Bronchial epithelial cell (primary cell): ENCODE measurements around the gene PGC. TPM values are rescaled to one million over a fixed set of nuclear protein-coding genes. Genes with fewer than 3 reads are reported as not detected.

Source experiments
- DNase-seq: peaks from one replicate; pipeline ENCODE4 v3.0.0-alpha.2; 2010; ENCODE audit warnings: low read depth
- FAIRE-seq: peaks from 2 replicates; lab custom pipeline; 2011; peaks lifted over from hg19 to GRCh38; lab: Jason Lieb, UNC
- H3K27me3 ChIP-seq: 2 replicates; pipeline ENCODE4 v1.5.1; 2011; ENCODE audit warnings: low read length; ENCODE audit not compliant: control insufficient read depth, insufficient read depth
- H3K36me3 ChIP-seq: 2 replicates; pipeline ENCODE4 v1.5.1; 2011; ENCODE audit warnings: low read length; ENCODE audit not compliant: control insufficient read depth, insufficient read depth
- H3K4me3 ChIP-seq: 2 replicates; pipeline ENCODE4 v1.5.1; 2011; ENCODE audit warnings: mild to moderate bottlenecking, low read depth, low read length, control low read depth
- total RNA-seq: library from RNA; depleted of rRNA; stranded (reverse); fragments of >200 nt; gene quantifications from 2 replicates; pipeline ENCODE4 v1.2.1, GENCODE V29; 2014
- TF ChIP-seq, protein P1 (sequence below): IDR thresholded peaks from 2 replicates; pipeline ENCODE4 v1.5.1; 2011; ENCODE audit warnings: mild to moderate bottlenecking, moderate library complexity, low read length, control low read depth, inconsistent platforms; ENCODE audit not compliant: insufficient read depth, severe bottlenecking

The PGC gene
- total RNA-seq, 1 donor from 2014 or later = not detected

DNA sequence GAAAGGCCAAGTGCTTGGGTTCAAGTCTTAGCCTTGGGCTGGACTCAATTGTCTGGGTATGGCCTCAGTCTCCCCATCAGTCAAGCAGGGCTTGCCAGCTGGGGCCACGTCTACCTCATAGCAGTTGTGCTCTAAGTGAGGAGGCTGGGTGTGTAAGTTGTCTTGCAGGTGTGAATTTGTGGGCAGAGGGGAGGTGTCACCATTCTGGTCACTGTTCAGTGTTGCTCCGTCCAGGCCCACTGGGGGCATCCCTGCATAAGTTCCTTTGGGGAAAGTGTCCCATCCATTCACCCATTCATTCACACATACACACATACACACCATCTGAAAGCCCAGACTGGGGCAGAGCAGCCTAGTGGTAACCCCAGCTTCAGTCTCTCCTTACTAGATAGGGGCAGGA lies 48.1 kb downstream of the PGC start:
- Histone ChIP-seq H3K27me3 (no peaks in the 10 kb centered on the region), H3K4me3 (no peak overlapping the region), H3K36me3 (peaks cover 10% of the 10 kb centered on the region)
- FAIRE-seq = peak; percentile 18
- DNase-seq = no peak
- TF ChIP-seq, protein P1, sequence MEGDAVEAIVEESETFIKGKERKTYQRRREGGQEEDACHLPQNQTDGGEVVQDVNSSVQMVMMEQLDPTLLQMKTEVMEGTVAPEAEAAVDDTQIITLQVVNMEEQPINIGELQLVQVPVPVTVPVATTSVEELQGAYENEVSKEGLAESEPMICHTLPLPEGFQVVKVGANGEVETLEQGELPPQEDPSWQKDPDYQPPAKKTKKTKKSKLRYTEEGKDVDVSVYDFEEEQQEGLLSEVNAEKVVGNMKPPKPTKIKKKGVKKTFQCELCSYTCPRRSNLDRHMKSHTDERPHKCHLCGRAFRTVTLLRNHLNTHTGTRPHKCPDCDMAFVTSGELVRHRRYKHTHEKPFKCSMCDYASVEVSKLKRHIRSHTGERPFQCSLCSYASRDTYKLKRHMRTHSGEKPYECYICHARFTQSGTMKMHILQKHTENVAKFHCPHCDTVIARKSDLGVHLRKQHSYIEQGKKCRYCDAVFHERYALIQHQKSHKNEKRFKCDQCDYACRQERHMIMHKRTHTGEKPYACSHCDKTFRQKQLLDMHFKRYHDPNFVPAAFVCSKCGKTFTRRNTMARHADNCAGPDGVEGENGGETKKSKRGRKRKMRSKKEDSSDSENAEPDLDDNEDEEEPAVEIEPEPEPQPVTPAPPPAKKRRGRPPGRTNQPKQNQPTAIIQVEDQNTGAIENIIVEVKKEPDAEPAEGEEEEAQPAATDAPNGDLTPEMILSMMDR = no peak

GRCh38 chr6:41697861-41698781 lies 49.1 kb downstream of the PGC start:
- Histone ChIP-seq H3K27me3 (no peaks in the 10 kb centered on the region), H3K4me3 (no peak overlapping the region), H3K36me3 (peaks cover 10% of the 10 kb centered on the region)
- FAIRE-seq (no peak), DNase-seq (no peak)
- TF ChIP-seq, protein P1 = no peak

DNA sequence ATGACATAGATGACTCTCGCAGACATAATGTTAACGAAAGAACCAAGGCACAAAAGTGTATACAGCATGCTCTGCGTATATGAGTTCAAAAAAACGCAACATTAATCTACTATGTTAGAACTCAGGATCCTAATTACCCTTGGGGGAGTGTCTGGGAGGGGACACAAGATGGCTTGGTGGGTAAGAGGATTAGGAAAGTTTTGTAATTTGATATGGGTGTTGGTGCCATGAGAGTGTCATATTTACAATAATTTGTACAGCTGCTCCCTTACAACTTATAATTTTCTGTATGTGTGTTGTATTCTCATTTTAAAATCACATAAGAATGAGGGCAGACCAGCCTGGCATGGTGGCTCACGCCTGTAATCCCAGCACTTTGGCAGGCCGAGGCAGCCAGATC lies 50.4 kb downstream of the PGC start:
- Histone ChIP-seq H3K36me3 (peaks cover 4% of the 10 kb centered on the region), H3K4me3 (no peak overlapping the region), H3K27me3 (no peaks in the 10 kb centered on the region)
- TF ChIP-seq, protein P1 = no peak
- FAIRE-seq = no peak
- DNase-seq = no peak

- H3K36me3 ChIP-seq = peaks cover 4% of the 10 kb centered on the region
- no peaks in the 10 kb centered on the region for H3K27me3 ChIP-seq
- TF ChIP-seq, protein P1 = no peak
- DNase-seq = no peak
- FAIRE-seq = no peak
- no peak overlapping the region for H3K4me3 ChIP-seq
Measured at GRCh38 chr6:41695825-41696224, 51.4 kb downstream of the PGC start.

DNA sequence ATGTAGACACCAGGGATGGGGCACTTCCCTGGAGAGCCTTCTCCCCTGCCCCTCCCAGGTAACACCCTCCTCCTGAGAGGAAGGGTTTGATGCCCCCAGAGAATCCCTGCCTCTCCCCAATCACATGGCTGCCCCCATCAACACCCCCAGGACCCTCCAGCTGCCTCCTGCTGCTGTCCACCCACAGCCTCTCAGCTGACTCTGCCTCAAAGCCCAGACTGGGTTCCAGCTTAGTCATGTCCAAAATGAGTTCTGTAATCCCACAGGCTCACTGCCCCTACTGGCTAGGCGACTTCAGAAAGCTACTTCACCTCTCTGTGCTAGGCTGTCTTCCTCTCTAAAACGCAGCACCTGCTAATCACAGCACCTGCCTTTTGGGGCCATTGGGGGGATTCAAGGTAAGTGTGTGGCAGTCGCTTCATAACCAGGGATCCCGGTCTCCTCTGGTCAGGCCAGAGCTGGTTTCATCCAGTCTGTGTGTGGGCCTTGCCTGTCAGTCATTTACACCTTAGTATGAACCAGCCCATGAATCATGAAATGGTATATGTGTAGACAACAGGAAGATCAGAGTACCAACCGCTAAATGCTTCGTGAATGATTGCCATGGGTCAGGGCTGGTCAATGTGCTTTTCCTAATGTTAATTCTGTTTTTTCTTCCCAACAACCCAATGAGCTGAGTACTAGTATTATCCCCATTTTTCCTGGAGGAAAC lies 52.2 kb downstream of the PGC start:
- DNase-seq = no peak
- FAIRE-seq = no peak
- TF ChIP-seq, protein P1 = peak; percentile 4
- no peak overlapping the region for H3K4me3 ChIP-seq
- H3K27me3 ChIP-seq = no peaks in the 10 kb centered on the region
- H3K36me3 ChIP-seq = peaks cover 6% of the 10 kb centered on the region
